GM12892 (cell line): ENCODE data around the gene BRCA1.

Experiments used
- POLR2A ChIP-seq: IDR thresholded peaks from 2 replicates; pipeline ENCODE4 v1.6.1; 2011; ENCODE audit warnings: low read depth, low read length, control low read depth
- POLR2AphosphoS5 ChIP-seq: IDR thresholded peaks from 2 replicates; pipeline ENCODE4 v1.6.1; 2011; ENCODE audit warnings: low read depth, low read length, control low read depth

GRCh38 chr17:43027091-43028032 is 97.8 kb downstream of the BRCA1 start:
- TF ChIP-seq POLR2A (no peak), POLR2AphosphoS5 (no peak)
